ENCODE data around the gene TNFRSF1B. TPM values are rescaled to one million over a fixed set of nuclear protein-coding genes. Genes with fewer than 3 reads are reported as not detected.
A peak's percentile ranks its signal among the peaks of the same experiment; 100 is the strongest.

TNFRSF1B gene
- total RNA-seq, 2 experiments from 2014 or later, result 294 to 370 TPM

GRCh38 chr1:12167493-12168429 is 970 bp downstream of the TNFRSF1B start:
- H3K27me3 Mint-ChIP-seq, result no peaks in the 10 kb centered on the region
- peaks cover 75% of the 10 kb centered on the region for H3K4me1 Mint-ChIP-seq
- peaks cover 44% of the 10 kb centered on the region for H3K36me3 Mint-ChIP-seq
- H3K4me3 Mint-ChIP-seq, result peak overlapping the region; percentile 100
- ATAC-seq (no peak), DNase-seq (no peak)
- no peaks in the 10 kb centered on the region for H3K9me3 Mint-ChIP-seq (ENCODE audit: low read depth)
- H3K27ac Mint-ChIP-seq, result peak overlapping the region; percentile 94
- CTCF ChIA-PET, result interaction anchor here (2.4 to 6.8 kb wide), 4 partner anchors 10 to 43 kb away, joined by 13 to 33 read pairs (median 14); no protein-coding TSS in a partner anchor

GRCh38 chr1:12168451-12169160 is 1.8 kb downstream of the TNFRSF1B start:
- CTCF ChIA-PET, result interaction anchor here (1.1 to 6.8 kb wide), 5 partner anchors 9 to 44 kb away, joined by 3 to 33 read pairs (median 13); no protein-coding TSS in a partner anchor
- no peak for ATAC-seq
- no peaks in the 10 kb centered on the region for H3K27me3 Mint-ChIP-seq
- H3K27ac Mint-ChIP-seq, result peak overlapping the region; percentile 94
- H3K4me3 Mint-ChIP-seq, result peak overlapping the region; percentile 100
- H3K36me3 Mint-ChIP-seq, result peaks cover 47% of the 10 kb centered on the region
- no peaks in the 10 kb centered on the region for H3K9me3 Mint-ChIP-seq (ENCODE audit: low read depth)
- H3K4me1 Mint-ChIP-seq, result peaks cover 75% of the 10 kb centered on the region
- no peak for DNase-seq

GRCh38 chr1:12169442-12170135 is 2.8 kb downstream of the TNFRSF1B start:
- CTCF ChIA-PET, result interaction anchor here (1.1 to 6.8 kb wide), 5 partner anchors 8 to 45 kb away, joined by 3 to 33 read pairs (median 13); no protein-coding TSS in a partner anchor
- ATAC-seq (no peak), DNase-seq (no peak)
- Mint-ChIP-seq H3K36me3 (peaks cover 50% of the 10 kb centered on the region), H3K4me3 (peak overlapping the region; percentile 100), H3K27me3 (no peaks in the 10 kb centered on the region), H3K9me3 (ENCODE audit: low read depth) (no peaks in the 10 kb centered on the region), H3K27ac (peak overlapping the region; percentile 94), H3K4me1 (peaks cover 78% of the 10 kb centered on the region)

- H3K4me3 Mint-ChIP-seq, result peak overlapping the region; percentile 100
- H3K4me1 Mint-ChIP-seq, result peaks cover 80% of the 10 kb centered on the region
- CTCF ChIA-PET, result interaction anchor here (3.2 to 6.8 kb wide), 2 partner anchors 21 to 45 kb away, joined by 14 to 33 read pairs; no protein-coding TSS in a partner anchor
- H3K27ac Mint-ChIP-seq, result peak overlapping the region; percentile 63
- ATAC-seq (no peak), DNase-seq (no peak)
- peaks cover 53% of the 10 kb centered on the region for H3K36me3 Mint-ChIP-seq
- no peaks in the 10 kb centered on the region for H3K9me3 Mint-ChIP-seq (ENCODE audit: low read depth)
- no peaks in the 10 kb centered on the region for H3K27me3 Mint-ChIP-seq
Measured at GRCh38 chr1:12170263-12170671, 3.5 kb downstream of the TNFRSF1B start.

GRCh38 chr1:12171206-12172041 is 4.6 kb downstream of the TNFRSF1B start:
- ATAC-seq (no peak), DNase-seq (peak; percentile 61)
- CTCF ChIA-PET, result interaction anchor here (1.0 to 6.8 kb wide), 4 partner anchors 9 to 47 kb away, joined by 3 to 33 read pairs (median 8); no protein-coding TSS in a partner anchor
- Mint-ChIP-seq H3K27me3 (no peaks in the 10 kb centered on the region), H3K4me3 (peak overlapping the region; percentile 62), H3K9me3 (ENCODE audit: low read depth) (no peaks in the 10 kb centered on the region), H3K36me3 (peaks cover 64% of the 10 kb centered on the region), H3K27ac (peak overlapping the region; percentile 99), H3K4me1 (peaks cover 84% of the 10 kb centered on the region)

GRCh38 chr1:12172042-12172851 is 5.5 kb downstream of the TNFRSF1B start:
- ATAC-seq, result no peak
- CTCF ChIA-PET, result interaction anchor here (1.0 to 6.8 kb wide), 4 partner anchors 10 to 48 kb away, joined by 3 to 33 read pairs (median 8); no protein-coding TSS in a partner anchor
- DNase-seq, result peak; percentile 62
- Mint-ChIP-seq H3K27ac (peak overlapping the region; percentile 99), H3K4me1 (peaks cover 90% of the 10 kb centered on the region), H3K9me3 (ENCODE audit: low read depth) (no peaks in the 10 kb centered on the region), H3K27me3 (no peaks in the 10 kb centered on the region), H3K4me3 (peak overlapping the region; percentile 62), H3K36me3 (peaks cover 68% of the 10 kb centered on the region)

GRCh38 chr1:12173041-12173509 is 6.3 kb downstream of the TNFRSF1B start:
- Mint-ChIP-seq H3K4me1 (peaks cover 92% of the 10 kb centered on the region), H3K4me3 (peak overlapping the region; percentile 62), H3K36me3 (peaks cover 69% of the 10 kb centered on the region), H3K9me3 (ENCODE audit: low read depth) (no peaks in the 10 kb centered on the region), H3K27ac (peak overlapping the region; percentile 99), H3K27me3 (no peaks in the 10 kb centered on the region)
- DNase-seq (no peak), ATAC-seq (no peak)
- CTCF ChIA-PET, result interaction anchor here (1.0 to 8.2 kb wide), 5 partner anchors 8 to 54 kb away, joined by 3 to 104 read pairs (median 7); no protein-coding TSS in a partner anchor

GRCh38 chr1:12173631-12174121 is 6.9 kb downstream of the TNFRSF1B start:
- Mint-ChIP-seq H3K27ac (peak overlapping the region; percentile 99), H3K4me1 (peaks cover 94% of the 10 kb centered on the region), H3K36me3 (peaks cover 70% of the 10 kb centered on the region), H3K4me3 (peak overlapping the region; percentile 62), H3K9me3 (ENCODE audit: low read depth) (no peaks in the 10 kb centered on the region), H3K27me3 (no peaks in the 10 kb centered on the region)
- CTCF ChIA-PET, result interaction anchor here (0.6 to 8.2 kb wide), 6 partner anchors 8 to 55 kb away, joined by 3 to 104 read pairs (median 4); no protein-coding TSS in a partner anchor
- DNase-seq, result peak; percentile 98
- ATAC-seq, result peak; percentile 73

- H3K27me3 Mint-ChIP-seq, result no peaks in the 10 kb centered on the region
- H3K4me1 Mint-ChIP-seq, result peaks cover 93% of the 10 kb centered on the region
- no peaks in the 10 kb centered on the region for H3K9me3 Mint-ChIP-seq (ENCODE audit: low read depth)
- CTCF ChIA-PET, result interaction anchor here (0.6 to 8.2 kb wide), 4 partner anchors 15 to 50 kb away, joined by 3 to 104 read pairs (median 4); no protein-coding TSS in a partner anchor
- DNase-seq (no peak), ATAC-seq (no peak)
- H3K36me3 Mint-ChIP-seq, result peaks cover 63% of the 10 kb centered on the region
- H3K27ac Mint-ChIP-seq, result peak overlapping the region; percentile 99
- peak overlapping the region; percentile 62 for H3K4me3 Mint-ChIP-seq
Measured at GRCh38 chr1:12174924-12175810, 8.4 kb downstream of the TNFRSF1B start.

GRCh38 chr1:12176298-12177118 is 9.7 kb downstream of the TNFRSF1B start:
- ATAC-seq (no peak), DNase-seq (no peak)
- Mint-ChIP-seq H3K9me3 (ENCODE audit: low read depth) (no peaks in the 10 kb centered on the region), H3K27me3 (no peaks in the 10 kb centered on the region), H3K36me3 (peaks cover 57% of the 10 kb centered on the region), H3K4me1 (peaks cover 89% of the 10 kb centered on the region), H3K27ac (peak overlapping the region; percentile 99), H3K4me3 (peak overlapping the region; percentile 1)
- CTCF ChIA-PET, result interaction anchor here (1.4 to 8.2 kb wide), 7 partner anchors 8 to 51 kb away, joined by 3 to 104 read pairs (median 9); partner anchors contain the start of gene TNFRSF1B
